Stimulated activated CD8-positive, alpha-beta memory T cell treated with anti-CD3 and anti-CD28 coated beads, Interleukin-12 subunit alpha, Interleukin-12 subunit beta, amount 100 ng/mL, for 24 hours (primary cell): ENCODE data around the gene CITED2.

Experiments
- DNase-seq: peaks from one replicate; pipeline ENCODE4 v3.0.0-alpha.2; 2020; ENCODE audit errors: extremely low read depth

CITED2 gene

DNA sequence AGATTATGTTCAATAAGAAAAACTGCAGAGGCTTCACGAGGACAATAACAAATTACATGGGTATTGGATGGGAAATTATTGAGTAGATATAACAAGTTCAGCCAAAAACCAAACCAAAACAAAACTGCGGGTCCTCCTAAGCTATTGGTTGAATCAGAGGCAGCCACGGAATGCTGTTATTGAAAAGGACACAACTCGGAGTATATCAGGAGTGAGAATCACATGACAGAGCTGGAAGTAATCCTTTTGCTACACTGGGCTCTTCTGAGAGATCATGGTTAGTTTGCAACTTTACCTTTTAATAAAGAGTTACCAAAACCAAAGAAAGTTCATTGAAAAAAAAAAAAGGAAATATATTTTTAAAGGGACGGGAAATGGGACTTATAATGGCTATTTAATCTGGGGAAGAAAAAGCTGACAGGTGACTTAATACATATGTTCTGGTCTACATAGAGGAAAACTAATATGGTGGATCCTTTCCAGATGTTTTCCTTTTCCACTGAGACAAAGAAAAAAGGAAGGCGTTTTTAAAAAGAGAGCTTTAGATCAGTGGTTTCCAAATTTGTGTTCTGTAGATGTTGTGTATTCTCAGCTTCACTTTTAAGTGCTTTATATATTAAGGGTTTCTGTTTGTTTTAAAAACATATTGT is 6.9 kb upstream of the CITED2 start:
- no peak for DNase-seq

DNA sequence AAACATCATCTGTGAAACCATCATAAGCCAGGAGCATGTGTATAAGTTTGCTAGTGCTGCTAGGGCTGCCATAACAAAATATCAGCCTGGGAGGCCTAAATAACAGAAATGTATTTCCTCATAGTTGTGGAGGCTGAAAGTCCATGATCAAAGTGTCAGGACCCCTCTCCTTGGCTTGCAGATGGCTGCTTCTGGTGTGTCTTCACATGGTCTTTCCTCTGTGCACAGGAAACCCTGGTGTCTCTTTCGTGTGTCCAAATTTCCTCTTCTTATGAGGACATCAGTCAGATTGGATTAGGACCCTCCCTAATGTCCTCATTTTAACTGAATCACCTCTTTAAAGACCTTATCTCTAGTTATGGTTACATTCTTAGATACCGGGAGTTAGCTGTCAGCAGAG is 6.2 kb upstream of the CITED2 start:
- DNase-seq, result no peak

DNA sequence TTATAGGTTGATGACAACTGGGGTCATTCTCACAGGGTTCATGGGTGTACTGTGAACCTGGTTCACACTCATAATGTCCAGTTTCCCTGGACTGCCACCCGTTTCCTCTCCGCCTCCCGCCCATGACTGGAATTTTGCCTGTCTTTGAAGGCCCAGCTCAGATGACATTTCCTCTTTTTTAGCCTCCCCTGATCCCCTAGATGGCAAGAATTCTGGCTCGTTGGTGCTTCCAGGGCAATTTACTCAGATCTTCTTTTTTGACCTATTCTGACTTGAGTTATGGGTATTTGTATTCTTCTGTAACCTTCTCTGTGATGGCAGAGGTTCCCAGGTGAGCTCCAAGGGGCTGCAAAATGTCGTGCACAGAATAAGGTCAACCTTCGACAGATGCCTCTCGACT is 5.7 kb upstream of the CITED2 start:
- no peak for DNase-seq

DNA sequence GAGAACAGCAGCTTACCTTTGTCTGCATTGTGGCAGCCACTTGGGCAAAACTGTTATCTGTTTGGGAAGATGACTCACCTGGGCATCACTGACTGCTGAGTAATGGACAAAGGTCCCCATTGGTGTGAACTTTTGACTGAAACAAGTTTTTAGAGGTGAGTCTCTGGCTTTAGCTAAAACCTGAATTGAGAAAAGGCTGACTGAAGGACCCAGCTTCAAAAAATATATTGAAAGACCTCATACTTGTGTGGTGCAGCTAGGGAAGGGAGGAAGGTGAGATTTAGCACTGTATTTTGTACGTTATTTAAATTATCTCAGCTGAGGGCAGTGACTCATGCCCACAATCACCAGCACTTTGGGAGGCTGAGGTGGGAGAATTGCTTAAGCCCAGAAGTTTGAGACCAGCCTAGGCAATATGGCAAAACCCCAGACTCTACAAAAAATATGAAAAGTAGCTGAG is 4.5 kb upstream of the CITED2 start:
- DNase-seq, result no peak

DNA sequence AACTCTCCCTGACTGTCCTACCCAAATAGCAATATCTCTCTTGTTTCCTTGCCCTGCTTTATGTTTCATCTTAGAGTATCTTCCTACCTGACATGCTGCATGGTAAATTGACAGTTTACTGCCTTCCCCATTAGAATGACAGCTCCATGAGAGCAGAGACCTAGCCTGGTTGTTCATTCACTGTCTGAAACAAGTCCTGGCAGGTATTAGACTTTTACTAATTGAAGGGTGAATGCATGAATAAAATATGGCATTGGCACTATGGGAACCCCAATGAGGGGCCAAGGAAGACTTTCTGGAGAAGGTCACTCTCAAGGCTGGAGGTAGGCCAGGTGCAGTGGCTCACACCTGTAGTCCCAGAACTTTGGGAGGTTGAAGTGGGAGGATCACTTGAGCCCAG is 3.8 kb upstream of the CITED2 start:
- DNase-seq, result no peak

DNA sequence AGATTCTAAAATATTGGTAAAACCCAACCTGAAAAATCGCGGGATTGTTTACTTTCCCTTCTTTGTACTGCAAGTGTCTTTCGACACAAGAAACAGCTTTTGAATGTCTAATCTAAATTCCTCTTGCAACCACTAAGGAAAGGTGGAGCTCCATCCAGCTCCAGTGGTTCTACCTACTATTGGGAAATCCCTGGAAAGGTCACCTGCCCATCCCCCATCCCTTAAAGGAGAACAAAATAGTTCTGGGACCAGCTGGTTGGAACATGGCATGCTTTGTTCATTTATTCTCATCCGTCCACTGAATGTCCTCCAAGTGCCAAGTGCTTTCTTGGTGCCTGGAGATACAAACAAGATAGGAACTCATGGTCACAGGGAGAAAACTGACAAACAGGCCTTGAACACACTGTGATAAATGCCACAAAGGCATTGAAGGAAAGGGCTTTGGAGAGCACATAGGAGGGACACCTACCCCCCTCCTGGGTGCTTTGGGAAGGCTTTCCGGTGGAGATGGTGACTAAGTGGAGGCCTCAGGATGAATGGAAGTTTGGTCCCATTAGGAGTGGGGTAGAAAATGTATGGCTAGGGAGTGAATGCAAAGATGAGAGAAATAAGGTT is 2.3 kb upstream of the CITED2 start:
- no peak for DNase-seq

DNA sequence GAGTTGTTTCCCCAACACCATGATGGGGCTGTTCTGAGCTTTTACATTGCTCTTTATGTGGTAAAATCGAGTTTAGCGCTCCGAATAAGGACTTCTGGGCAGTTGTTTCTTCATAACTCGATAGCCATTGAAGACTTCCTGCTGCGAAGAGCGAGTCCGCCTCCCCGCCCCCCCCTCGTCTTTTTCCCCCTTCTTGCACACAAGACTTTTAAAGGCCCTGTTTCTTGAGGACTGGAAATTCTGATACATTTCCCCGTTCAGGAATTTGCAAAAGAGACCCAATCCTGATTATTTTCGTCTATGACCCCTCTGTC is 1.5 kb upstream of the CITED2 start:
- no peak for DNase-seq

DNA sequence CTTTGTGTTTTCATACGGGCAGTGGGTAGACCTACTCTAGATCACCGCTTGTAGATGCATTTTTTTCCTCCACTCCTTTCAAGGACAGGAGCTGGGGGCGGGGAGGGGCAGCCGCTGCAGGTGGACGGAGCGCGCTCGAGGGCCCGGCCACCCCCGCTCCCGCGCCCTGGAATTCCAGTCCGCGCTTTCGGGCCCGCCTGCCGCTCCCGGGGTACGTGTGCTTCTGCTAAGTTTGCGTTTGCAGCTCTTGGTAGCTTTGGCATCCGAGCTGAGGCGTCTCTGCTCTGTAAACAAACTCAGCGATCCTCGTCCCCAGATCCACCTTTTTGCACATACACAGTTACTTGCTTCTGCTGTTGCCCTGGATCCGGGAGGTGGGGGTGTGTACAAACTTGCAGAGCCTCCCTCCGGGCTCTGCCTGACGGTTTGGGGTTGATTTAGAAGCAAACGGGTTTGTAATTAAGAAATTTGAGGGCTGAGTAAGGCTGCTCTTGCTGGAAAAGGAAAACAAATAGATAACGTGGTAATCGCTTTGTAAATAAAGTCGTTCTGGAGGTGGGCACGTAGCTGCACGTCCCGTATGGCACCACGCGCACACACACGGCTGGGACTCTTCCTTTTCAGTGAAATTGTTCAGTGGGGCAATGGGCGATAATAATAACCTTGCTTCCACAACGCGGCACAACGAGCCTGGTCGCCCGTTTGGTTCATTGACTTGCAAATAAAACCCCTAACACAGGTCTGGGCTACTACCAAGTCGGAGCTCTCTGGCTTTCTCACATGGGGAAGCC is 973 bp upstream of the CITED2 start:
- peak; percentile 50 for DNase-seq

DNA sequence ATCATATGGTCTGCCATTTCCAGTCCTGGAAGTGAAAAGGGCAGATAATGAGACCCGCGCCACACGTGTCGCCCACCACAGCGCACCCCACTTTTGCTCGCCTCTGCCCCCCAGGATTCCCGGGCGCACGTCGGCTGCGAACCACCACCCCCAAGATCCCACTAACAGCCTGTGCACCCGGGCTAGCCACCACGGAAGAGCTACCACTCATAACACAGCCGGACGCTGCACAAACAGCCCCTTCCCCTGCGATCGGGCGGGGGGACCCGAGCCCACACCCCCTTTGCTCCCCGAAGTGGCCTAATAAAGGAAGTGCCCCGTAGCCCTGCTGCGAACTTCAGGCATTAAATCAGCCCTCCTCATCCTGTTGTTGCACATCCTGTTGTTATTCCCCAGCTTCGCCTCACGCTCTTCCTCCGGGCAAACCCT is 506 bp downstream of the CITED2 start:
- DNase-seq, result no peak

DNA sequence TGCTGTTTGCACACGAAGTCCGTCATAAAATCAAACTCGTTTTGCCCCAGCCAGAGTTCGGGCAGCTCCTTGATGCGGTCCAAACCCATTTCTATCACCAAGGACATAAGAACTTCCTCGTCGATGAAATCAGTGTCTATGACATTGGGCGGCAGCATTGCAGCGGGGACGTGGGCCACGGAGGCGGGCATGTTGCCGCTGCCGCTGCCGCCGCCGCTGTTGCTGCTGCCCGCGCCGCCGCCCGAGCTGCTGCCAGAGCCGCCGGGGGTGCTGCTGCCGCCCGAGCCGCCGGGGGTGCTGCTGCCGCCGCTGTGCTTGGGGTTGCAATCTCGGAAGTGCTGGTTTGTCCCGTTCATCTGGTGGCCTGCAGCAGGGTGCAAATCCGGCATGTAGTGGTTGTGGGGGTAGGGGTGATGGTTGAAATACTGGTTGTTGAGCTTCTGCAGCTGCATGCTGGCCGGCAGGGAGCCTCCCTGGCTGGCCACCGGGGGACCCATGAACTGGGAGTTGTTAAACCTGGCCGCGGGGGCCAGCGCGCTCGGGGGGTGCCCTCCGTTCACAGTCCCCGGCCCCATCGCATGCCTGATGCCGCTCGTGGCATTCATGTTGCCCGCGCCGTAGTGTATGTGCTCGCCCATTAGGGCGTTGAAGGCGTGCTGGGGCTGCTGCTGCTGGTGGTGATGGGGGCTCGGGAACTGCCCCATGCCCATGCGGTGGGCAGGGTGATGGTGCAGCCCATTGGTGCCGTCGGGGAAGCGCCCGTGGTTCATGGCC is 1.1 kb downstream of the CITED2 start:
- DNase-seq, result no peak

DNA sequence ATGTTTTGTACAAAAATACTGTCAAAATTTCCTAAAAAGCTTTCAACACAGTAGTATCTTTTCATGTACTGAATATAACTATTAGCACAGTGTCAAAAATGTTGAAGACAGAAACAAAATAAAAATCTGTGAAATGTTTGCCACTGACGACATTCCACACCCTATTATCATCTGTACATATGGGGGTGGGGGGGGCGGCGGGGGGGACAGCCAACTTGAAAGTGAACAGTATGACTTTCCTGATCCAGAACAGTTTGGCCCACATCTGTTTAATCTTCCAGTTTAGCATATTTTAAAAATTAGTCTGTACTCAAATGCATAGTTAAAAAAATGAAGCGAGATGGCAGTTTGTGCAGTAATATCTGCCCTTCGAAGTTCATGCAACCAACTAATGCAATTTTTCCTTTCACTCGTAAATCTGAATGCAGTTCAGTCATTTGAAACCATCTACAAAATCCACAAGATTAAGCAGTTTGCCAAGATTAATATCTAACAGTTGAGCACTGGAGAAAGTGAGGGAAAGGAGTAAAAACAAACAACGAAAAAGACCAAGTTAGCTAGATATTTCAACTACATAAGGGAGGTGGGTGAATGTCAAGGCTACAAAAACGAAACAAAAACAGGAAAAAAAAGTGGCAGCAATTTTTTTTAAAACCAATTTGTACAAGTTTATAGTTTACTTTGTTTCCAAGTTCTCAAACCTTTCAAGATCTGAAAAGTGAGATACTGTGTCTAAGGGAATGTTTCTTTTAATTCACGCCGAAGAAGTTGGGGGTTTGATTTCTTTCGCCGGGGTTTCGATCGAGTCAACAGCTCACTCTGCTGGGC is 1.9 kb downstream of the CITED2 start:
- DNase-seq, result no peak

DNA sequence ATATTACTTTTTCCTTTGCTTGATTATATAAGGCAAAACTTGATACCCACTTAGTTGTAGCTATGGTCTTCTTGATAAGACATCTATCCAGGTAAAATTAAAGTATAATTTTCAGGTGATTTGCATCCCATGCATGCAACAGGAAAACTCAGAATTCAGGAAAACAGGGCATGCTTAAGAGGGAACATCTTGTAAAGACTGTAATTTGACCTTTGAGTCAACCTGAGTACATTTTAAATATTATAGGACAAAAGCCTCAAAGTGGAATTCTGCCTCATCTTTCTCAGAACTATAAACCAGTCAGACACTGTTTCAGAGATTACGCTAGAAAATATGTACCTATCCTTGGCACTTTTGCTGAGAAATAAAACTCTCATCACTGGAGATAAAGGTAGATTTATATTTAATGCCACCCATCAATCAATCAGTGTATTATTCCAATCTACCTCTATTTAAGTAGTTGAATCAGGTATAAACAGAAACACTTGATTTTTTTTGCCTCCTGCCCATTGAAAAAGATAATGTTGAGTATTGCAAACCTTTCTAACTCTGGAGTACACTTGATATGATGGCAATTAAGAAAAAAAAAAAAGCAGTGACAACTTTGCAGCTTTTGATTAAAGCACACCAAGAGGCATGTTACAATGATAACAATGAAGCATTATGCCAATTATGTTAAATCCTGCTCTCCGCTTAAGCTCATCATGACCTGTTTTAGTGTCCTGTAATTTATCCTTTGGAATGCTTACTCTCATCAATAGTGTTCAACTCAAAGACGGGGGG is 2.8 kb downstream of the CITED2 start:
- DNase-seq, result no peak

DNA sequence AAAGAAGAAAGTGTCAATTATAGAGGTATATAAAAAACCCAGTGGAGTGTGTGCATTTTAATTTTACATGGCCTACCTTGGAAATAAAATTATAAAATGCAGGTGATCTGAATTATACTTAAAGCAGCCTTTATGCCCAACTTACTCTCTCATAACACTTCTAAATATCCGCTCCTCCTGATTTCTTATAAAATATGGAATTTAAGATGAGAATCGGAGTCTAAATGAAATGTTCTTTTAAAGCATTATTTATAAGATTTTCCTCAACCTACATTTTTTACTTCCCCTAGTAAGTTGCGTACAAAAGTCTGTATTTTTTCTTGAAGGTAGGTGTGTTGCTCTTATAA is 3.5 kb downstream of the CITED2 start:
- no peak for DNase-seq

DNA sequence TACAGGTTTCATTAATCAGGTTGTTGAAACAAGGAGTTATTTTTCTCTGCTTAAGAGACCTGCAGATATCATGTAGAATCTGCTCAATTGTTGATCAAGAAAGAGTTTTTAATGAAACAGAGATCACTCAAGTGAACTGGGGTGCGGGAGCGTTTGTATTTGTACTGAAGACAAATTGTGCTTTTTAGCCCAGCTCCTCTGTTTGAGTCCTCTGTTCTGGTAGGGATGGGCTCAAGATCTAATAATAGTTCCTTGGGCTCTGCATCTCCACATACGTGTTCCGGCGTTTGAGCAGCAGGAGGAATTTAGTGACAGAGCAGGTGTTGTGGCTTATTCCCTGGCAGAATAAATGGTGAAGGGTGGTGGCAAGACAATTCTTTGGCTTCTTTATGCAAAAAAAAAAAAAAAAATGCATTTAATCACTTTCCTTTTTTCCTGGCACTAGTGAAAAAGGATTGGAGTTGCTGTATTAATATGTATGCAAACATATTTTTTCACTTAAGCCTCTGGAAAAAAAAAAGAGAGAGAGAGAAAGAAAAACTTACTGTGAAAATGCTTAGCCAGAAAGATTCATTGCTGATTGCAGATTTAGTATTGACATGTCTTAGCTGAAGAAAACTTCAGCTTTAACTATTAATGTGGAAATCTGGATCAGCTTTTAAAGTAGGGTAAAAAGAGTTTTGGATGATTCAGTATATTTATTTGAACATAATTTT is 4.0 kb downstream of the CITED2 start:
- no peak for DNase-seq

DNA sequence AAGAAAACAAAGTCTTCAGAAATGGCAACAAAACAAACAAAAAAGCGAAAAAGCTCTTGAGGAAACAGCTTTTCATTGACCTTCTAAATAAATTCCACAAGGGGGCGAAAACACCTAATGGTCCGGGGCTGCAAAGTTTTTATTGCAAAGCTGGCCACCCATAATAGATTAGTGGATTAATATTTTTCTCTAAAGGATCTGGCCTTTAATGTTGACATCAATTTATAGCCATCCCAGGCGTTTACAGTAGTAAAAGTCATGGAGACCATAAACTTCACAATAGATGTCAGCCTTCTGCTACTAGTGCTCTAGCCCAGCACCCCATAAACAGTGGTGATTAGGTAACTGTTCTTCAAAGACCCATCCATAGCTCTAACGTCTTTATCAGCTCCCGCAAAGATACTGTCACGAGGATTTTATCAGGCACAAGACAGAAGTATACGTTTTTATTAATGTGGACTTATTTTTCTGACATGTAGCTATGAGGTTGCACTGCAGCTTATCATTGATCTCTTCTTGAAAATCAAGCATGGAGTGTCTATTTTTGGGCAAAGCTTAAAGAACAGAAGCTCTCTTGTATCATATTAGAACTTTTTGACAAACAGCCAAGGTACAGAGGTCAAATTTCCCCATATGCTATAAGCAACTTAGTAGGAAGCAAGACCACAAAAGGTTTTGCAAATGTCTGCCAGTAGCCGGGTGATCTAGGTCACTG is 4.7 kb downstream of the CITED2 start:
- no peak for DNase-seq

DNA sequence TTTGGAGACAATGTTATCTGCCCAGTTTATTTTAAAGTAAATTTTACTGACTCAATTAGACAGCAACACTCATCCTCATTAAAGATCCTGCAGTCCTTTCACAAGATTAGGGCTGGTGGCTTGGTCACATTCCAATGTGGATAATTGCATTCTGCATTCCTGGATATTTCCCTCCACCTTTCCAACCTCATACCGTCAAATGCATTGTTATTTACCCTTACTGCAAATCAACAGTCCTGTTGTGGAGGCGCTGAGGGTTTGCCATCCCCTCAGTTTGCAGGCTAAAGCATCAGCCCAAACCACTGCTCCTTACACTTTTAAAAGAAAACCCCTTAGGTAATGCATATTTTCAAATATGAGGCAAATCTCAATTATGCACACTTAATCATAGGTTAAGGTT is 5.4 kb downstream of the CITED2 start:
- no peak for DNase-seq

DNA sequence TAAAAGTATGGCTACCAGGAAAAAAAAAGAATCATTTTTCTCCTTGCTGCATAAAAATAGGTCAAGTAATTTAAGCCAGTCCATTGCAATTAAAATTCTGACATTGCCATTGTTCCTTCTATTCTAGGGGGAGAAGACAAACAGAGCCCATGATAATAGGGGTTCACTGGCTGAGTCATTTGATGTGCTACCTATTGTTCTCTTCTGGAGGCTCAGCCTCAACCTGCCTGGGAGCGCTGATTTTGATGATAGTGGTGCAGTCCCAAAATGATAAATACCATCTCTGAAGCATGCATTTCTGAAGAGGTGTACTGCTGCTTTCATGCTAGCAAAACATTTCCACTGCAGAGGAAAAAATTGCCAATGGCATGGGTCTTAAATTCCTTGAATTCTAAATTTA is 5.8 kb downstream of the CITED2 start:
- DNase-seq, result no peak

DNA sequence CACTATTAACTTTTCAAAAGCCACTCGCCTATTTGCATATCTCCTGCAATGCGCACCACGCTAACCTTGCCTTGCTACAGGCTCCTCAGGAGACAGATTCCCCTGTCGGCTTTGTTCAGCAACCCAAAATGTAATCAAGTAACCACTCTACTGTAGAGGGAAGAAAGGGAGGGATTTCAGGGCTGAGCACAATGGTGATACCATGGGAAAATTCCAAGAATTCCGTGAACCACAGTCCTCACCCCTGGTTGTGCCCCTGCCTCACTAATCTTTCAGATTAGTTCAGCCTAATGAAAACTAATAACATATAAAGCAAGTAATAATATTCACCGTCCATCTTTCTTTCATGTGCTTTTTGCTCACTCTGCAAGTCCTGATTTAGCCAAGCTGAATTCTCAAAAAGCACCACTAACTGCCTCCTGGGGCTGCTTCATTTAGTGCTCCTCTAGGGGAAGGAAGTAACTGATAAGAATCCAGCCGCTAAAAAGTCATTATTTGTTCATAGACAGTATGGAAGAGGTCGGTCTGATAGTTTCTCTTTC is 6.6 kb downstream of the CITED2 start:
- DNase-seq, result no peak

DNA sequence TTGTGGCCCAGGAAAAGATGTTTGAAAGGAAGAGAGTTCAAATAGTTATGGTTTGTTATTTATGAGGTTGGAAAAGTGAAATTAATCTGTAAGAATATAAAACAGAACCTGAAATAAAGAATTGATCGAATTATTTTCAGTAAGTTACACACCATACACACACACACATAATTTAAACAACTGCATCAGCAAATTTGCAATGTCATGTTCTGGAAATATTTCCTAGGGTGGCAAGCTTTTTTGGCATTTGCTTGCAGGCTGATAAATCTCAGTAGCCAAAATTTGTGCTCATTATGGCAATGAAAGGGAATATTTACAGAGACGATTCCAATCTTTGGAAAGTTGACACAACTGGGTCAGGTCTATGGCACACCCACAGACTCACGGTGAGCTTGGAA is 9.5 kb downstream of the CITED2 start:
- no peak for DNase-seq
